TTC549 (cell line): Measurements from ENCODE around the gene SYT9.

ENCODE experiments used
- FAIRE-seq: peaks from 2 replicates; lab custom pipeline; 2012; peaks lifted over from hg19 to GRCh38; lab: Jason Lieb, UNC

The SYT9 gene

DNA sequence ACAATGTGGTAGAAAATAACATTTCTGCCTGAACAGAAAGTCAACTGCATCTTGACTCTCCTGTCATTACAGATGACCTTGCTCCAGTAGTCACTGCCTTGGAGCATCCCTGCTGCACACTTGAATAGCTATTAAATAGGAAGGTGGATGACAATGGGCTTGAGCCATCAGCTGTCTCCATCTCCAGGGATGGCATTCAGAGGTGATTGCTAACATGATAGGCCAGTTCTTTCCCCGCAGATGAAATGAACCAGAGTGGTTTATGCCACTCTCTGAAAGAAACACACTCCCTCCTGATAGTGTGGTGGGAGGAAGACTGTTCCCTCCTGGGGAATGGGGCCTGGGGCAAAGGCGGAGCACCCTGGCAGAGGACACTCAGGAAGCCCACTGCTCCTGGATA lies 176.5 kb downstream of the SYT9 start:
- FAIRE-seq = no peak

DNA sequence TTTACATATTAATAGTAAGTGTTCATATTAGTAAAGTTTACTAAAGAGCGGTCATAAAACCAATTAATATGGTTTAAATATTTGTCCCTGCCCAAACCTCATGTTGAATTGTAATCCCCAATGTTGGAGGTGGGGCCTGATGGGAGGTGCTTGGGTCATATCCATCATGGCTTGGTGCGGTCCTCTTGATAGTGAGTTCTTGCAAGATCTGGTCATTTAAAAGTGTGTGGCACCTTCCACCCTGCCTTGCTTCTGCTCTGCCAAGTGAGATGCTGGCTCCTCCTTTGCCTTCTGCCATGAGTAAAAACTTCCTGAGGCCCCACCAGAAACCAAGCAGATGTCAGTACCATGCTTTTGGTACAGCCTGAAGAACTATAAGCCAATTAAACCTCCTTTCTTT lies 178.8 kb downstream of the SYT9 start:
- no peak for FAIRE-seq

DNA sequence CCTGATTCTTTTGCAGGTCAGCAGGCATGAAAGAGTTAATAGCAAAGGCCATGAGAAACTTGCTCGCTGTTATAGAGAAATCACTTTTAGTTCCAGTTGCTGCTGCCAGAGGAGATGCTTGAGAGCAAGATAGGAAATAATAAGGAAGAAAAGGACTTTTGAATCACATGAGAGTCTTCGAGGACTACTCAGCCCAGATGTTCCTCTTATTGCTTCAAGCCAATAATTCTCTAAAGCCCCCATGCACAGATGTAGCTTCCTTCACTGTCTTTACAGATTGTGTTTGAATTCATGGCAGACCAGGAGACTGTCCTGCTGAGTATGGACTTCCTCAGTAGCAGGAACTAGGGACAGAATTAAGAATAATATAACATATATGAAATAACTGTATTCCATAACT lies 183.5 kb downstream of the SYT9 start:
- FAIRE-seq = no peak

DNA sequence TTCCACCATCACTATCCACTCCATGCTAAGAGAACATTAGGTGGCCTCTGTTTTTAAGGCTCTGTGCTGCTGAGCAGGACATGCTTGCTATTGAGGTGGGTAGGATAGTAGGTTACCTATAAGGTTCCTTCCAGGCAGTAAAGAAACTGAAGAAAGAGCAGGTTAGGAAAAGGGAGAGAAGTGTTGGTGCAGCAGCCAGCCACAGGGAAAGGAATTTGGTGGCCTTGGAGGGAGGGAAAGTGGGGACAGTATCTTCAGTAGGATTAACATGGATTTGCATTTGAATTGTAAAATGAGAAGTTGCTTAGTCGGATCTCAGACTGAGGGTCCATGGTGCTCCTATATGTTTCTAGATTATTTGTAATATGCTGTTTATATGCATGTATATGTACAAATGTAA lies 184.4 kb downstream of the SYT9 start:
- FAIRE-seq = no peak

DNA sequence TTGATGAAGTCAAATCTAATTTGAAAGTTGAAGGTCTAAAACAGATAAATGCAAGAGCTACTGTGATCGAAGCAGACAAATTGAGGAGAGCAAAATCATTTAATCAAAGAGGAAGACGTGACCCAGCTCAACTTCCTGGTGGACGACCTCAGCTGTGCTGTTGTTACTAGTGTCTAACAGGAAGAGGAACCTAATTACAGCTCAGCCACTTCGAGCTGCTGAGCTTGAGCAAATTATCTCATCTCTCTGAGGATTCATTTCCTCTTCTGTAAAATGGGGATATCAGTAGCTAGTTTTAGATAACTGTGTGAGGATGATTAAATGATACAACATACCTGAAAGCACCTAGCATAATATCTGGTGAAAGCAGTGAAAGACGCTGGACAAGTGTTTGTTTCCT lies 185.0 kb downstream of the SYT9 start:
- no peak for FAIRE-seq

DNA sequence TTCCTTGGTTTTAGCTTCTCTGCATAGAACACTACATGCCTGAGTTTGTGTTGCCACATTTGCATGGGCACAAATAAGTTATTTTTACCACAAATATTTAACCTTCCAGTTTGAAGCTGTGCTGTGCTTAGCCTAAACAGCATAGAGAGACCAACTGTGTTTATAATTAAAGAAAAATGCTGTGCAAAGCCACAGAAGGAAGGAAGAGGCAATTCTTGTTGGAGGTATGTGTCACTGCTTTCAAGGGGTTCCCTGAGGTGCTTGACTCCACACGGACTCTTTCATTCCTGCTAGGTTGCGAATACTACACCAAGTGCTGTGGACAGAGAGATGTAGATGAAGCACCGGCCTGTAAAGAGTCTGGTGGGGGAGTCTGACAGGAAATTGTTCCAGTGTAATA lies 186.0 kb downstream of the SYT9 start:
- FAIRE-seq = no peak

DNA sequence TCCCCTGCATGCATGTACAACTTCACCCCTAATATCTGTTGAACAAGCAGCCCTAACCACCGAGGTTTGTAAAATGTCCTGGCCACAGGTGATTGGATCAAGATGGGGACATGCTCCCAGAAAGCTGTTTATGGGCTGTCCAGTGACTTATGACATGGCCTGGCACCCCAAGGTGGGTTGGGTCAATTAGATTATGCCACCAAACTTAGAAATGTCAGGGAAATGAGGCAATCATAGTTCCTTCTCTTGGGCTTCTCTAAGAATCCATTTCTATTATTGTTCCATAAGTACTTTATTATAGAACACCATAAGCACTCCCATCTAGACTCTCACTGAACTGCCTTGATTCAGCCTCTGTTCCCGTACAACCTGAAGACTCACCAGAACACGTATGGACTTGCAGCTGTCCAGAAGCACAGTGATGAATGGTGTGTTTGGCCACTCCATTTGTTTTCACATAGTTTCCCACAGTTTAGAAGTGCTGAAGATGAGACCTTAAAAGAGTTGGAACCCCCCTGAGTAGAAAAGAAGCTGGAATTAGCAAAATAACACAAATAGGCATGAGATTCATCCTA lies 188.1 kb downstream of the SYT9 start:
- no peak for FAIRE-seq

DNA sequence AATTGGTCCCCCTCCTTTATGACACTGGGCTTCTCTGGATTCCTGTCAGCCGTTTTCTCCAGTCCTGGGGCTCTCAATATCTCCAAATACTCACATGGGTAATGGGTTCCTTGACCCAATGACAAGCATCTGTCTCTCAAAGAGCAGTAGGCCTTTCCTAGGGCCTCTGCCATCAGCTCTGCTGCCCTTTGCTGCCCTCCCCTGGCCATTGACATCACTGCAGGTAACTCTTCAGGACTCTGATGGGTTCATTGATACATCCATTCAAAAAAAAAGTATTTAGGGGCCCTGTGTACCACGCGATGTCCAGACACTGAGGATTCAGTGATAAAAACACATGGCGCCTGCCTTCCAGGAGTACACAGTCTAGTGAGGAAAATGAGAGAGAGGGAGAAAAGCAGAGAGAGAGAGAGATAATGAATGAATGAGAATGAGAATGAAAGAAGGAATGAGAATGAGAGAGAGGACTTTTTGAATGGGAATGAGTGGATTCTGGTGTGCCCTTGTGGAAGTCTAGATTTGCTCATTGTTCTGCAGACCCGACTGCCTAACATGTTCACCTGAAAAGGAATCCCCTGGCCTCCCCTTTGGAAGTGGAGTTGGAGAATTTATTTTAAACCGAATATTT lies 191.0 kb downstream of the SYT9 start:
- no peak for FAIRE-seq

DNA sequence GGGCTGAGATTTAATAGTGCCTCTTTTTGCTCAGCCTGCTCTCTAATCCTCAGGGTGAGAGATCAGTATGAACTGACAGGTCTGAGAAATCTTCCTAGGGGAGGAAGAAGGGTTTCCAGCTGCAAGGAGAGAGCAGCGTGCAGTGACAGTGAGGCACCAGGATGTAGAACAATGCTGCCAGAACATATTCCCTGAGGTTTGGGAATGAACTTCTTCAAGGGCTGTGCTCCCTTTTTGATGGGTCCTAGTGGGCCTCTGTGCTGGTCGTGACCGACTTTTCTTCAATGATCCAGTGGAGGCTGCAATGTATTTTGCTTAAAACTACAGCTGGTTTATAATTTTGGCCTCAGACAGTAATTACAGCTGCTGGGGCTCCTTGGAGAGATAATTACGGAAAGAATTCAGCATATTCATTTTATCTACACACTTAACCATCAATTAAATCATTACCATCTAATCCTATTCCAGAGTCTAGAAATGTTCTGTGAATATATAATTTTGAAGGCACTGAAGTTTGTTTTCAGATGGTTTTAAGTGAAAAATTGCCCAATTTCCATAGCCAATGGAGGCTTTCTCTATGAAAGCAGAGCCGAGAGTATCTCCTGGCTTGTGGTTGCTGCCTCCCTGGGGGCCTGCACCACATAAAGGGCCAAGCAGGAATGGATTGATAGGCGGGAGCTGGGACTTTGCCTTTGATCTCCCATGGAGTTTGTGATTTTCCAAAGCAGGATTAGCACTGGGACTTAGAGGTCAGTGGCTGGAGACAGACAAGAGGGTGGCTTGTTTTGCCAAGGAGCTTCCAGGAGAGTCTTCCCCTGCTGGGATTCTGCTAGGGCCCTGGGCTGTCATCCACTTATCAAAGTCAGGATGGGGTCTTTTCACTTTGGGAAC lies 192.6 kb downstream of the SYT9 start:
- FAIRE-seq = no peak

DNA sequence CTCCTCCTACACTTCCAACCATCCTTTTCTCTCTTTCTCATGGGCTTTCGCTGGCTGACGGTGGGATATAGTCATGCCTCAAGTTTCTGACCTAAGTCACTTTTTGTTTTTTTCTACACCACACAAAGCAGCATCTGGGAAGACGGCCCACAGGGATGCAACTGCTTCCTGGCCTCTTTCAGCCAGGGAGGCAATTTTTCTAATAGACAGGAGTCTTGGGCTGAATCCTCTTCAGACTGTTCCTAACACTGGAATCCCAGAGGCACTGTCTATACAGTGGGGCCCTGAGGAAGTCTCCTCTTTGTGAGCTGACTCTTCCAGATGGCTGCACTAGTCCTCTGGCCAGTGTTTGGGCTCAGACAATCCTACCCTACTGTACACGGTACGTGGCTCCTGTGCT lies 193.9 kb downstream of the SYT9 start:
- FAIRE-seq = no peak

DNA sequence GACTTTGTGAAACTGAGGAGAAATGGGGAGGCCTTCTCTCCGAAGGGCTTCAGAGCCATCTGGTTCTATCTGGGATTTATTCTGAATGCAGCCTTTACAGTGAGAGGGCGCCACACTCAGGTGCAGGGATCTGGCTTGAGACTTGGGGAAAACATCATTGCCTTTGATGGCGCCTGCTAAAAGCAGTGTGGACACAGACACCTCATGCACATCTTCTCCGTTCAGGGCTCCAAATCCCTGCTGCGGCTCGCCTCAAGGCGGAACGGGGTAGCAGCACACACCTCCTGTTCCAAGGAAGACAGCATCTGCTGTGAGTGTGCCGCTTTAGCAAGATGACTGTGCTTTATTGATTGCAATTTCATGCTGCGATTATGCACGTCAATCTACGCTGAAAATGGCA lies 196.5 kb downstream of the SYT9 start:
- FAIRE-seq = no peak

DNA sequence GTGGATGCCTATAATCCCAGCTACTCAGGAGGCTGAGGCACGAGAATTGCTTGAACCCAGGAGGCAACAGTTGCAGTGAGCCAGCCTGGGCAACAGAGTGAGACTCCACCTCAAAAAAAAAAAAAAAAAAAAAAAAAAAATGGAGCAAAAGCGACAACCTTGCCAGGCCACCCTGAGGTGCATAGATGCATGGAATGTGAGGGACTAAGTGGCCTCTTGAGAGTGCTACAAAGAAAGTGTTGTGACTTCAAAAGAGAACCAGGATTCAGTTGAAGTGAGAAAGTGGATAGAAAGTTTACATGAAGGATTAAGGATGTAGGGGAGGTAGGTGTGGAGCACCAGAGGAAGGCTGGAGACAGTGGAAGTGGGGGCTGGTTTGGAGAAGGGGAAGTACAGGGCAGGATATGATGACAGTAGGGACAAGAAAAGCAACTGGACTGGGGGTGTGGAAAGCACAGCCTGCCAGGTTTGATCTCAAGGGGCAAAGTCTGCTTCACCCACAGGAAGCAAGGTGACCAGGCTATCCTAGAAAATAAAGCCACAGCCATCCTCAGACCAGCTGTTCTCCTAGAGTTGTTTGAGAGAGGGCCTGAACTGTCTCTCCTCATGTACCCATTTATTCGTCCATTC lies 197.6 kb downstream of the SYT9 start:
- no peak for FAIRE-seq

DNA sequence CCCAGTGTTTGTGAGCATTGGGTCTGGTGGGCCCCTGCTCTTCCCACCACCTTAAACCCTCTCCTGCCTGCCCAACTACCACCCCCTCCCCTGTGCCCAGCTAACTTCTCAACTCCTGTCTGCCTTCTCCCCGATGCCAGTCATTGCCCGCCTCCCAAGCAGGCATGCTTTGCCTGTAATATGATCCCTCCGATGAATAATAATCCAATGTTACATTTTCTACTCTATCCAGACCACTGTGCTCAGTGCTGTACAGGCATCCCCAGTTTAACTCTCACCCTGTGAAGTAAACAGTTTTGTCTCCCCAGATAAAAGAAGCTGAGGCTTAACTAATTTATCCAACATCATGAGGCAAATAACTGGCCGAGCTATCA lies 198.1 kb downstream of the SYT9 start:
- no peak for FAIRE-seq

DNA sequence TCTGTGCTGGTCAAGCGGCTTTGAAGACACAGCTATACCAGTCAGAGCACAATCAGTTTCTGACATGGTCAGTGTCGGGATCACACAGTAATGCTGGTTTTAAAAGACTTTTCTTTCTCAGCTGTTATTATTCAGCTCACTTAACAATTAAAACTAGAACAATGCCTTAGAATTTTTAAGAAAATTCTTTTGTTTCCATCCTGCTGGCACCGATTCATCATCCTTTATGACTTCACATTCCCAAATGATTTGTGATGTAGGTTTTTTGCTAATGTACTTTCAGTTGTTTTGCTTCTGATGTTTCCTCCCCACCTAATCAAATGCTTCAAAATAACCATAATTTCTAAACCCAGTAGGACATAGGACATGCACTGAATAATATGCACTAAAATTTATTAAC lies 199.1 kb downstream of the SYT9 start:
- no peak for FAIRE-seq

DNA sequence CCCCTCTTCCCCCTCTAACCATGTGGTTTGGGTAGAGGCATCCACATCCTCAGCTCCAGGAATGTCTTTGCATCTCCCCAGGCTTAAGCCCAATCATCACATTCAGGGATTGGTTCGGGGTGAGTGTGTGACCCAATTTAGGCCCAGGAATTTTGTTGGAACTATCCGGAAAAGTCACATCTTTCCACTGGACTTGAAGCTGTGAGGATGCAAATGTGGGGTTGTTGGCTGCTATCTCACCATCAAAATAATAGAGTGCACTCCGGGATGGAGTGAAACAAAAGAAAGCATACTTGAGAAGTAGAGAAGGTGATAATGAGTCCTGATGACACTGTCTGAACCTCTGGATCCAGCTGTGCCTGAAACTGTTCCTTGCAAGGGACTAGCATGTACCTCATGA lies 199.8 kb downstream of the SYT9 start:
- FAIRE-seq = no peak

DNA sequence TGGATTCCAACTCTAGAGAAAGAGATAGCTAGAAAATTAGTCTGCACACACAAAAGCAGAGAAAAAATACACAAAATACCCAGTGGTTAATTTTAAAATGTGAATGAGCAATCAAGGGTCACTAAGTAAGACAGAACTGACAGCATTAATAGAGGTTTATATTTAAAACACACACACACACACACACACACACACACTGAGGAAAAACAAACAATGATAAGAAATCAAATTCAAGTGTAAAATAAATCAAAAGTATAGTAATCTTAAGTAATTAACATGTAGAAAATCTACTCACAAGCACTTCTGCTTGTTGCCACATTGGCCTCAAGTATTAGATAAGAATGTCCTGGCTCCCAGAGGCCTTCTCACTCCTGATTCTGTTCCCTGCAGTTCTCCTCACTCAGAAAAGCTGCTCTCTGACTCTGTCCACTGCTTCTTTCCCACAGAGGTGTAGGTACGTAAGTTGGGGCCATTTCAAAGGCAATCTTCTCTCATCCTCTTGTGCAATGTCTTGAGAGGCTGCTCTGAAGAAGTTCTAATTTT lies 200.3 kb downstream of the SYT9 start:
- no peak for FAIRE-seq

DNA sequence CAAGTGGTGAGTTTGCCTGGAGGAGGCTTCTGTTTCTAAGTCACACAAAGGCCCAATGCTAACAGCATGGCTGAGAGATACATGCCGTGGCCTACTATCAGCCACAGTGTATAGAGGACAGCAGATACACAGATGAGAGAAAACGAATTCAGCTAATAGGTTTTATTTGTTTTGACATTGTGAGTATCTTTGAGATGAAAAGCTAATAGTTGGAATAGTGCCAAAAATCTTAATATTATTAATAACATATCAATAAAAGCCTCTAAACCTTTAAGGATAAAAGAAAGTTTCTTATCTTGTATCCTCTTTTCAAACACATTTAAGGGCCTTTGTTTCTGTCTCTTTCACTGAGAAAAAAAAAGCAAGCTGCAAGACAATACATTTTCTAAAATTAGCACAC lies 203.2 kb downstream of the SYT9 start:
- FAIRE-seq = no peak

DNA sequence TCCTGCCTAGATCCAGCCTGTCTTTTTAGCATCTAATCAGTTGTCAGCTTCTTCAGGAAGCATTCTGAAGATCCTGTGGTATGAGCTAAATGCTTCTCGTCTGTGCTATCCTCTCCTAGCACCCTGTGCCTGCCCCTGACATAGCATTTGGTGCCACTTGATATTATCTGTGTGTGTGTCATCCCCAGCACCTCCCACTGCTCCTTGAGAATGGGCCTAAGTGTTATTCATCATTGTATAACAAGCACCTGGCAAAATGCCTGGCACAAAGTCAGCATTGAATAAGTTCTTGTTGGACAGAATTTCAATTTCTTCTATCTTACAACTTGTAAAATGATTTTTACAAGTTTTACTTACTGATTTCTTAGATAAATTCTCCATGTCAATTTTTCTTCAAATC lies 205.5 kb downstream of the SYT9 start:
- FAIRE-seq = no peak

DNA sequence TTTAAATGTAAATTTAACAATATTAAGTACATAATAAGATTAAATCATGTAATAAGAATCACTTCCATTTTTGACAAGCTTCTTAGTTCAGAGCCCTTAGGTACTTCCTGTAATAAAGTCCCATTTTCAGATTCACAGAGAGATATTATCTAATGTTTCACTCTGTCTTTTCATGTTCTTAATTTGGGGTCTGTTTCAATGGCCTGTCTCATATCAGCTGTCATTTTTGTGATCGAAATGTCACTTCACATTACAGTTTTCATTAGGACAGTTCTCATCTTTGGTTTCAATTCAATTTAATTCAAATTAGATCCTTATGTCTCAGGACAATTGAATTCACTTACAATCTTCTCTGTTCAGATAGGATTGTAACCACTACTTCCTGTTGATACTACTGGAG lies 211.0 kb downstream of the SYT9 start:
- FAIRE-seq = no peak

DNA sequence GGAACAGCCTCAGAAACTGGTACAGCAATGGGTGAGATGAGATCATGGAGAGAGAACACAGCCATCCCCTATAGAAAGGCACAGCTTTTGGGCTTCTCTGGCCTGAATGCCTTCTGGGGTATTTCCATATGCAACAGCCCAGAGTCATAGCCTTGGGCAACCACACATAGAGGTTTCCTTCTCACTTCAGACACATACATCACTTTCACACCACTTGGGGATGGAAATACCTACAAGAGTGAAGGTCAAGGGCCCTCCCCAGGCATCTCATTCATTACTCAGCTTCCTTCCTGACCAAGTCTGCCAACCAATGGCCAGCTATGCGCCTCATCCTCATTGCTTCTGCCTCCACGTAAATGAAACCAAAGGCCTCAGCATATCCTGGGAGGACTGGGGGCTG lies 215.9 kb downstream of the SYT9 start:
- no peak for FAIRE-seq

DNA sequence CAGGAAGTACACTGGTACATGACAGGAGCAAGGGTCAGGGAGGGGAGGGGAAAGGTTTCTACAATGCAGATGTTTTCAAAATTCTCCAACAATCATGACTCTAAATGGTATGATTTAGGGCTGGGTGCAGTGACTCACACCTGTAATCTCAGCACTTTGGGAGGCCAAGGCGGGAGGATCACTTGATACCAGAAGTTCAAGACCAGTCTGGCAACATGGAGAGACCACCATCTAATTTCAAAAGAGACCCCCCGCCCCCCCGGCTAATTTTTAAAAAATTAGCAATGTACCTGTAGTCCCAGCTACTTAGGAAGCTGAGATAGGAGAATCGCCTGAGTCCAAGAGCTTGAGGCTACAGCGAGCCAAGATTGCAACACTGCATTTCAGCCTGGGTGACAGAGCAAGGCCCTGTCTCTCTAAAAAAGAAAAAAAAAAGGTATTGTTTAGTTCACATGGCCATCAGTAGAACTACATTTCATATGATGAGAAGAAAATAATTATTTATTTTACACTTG lies 217.7 kb downstream of the SYT9 start:
- FAIRE-seq = no peak

DNA sequence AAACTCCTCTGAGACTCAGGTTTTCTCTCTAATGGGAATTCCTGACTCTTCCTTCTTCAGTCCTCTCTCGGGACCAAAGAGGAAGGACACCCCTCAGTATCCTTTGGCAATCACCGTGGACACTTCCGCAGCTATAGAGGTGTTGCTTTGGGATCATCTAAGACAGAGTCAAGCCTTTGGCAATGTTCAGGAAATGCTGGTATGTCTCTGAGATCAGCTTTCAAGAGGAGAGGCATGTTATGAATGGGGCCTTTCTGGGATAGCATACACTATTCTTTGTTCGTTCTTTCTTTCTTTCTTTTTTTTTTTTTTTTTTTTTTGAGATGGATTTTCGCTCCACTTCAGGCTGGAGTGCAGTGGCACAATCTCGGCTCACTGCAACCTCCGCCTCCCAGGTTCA lies 219.4 kb downstream of the SYT9 start:
- no peak for FAIRE-seq

DNA sequence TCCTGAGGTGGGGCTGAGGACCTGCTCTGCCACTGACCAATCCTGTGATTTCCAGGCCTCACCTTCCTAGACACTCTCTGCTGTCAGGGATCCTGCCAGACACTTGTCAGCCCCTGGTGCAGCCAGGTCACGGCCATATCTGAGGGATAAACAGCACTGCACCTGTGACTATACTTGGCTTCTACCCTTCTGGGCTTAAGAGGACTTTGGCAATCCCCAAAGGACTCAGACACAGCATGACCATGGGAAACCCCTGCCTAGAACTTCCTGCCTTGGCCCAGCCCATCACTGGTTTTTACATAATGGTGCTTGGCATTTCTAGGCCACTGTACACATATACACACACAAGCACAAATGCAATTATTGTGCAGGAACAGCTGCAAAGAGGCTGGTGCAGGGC lies 222.0 kb downstream of the SYT9 start:
- FAIRE-seq = no peak
